GM23248 (cell line): ENCODE data around the gene MED12.

Experiments used
- EZH2 ChIP-seq: fragments of 200-600 bp; sonication (generic); IDR thresholded peaks from 2 replicates; pipeline ENCODE4 v1.6.1; 2018; ENCODE audit warnings: antibody characterized with exemption, mild to moderate bottlenecking; ENCODE audit not compliant: insufficient read depth, poor library complexity, severe bottlenecking
- EZH2phosphoT487 ChIP-seq: fragments of 200-600 bp; sonication (generic); IDR thresholded peaks from 2 replicates; pipeline ENCODE4 v1.6.1; 2018; ENCODE audit warnings: antibody characterized with exemption, moderate library complexity, mild to moderate bottlenecking, low read depth; ENCODE audit not compliant: insufficient read depth

- TF ChIP-seq EZH2: no peak
- no peak for TF ChIP-seq EZH2phosphoT487
These were observed 17.6 kb upstream of the MED12 start for GRCh38 chrX:71100581-71101505.
